Measurements from ENCODE around the gene UGT1A5.

DNA sequence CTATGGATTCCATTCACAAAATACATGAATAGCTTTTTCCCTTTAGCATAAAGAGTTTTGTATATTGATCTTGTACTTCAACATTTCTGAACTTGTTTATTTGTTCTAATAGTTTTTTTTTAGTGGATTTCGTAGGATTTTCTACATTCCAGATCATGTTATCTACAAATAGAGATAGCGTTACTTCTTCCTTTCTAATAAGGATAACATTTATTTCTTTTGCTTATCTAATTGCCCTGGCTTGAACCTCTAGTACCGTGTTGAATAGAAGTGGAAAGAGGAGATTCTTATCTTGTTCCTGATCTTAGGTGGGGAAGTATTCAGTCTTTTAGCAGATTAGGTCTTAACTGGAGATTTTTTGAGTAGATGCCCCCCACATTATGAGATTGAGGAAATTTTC, 10.5 kb upstream of the UGT1A5 start:
- TF ChIP-seq EZH2 (IDR thresholded peaks at IDR 0.05) (no peak), POLR2AphosphoS5 (IDR thresholded peaks at IDR 0.05; ENCODE audit: borderline replicate concordance, low read depth, low read length) (no peak)

Measured in SK-N-MC (cell line).